HepG2 (cell line): Measurements from ENCODE around the gene MRPL37. TPM values are rescaled to one million over a fixed set of nuclear protein-coding genes. Genes with fewer than 3 reads are reported as not detected.
A peak's percentile ranks its signal among the peaks of the same experiment; 100 is the strongest.

ENCODE experiments used
- BRCA1 ChIP-seq: sonication (generic); formaldehyde crosslinking; IDR thresholded peaks from 2 replicates; pipeline ENCODE4 v1.4.0; 2020; ENCODE audit warnings: missing genetic modification reagents
- CBFB ChIP-seq: sonication (generic); formaldehyde crosslinking; IDR thresholded peaks from 2 replicates; pipeline ENCODE4 v1.4.0; 2020; ENCODE audit warnings: missing genetic modification reagents
- CEBPB ChIP-seq: IDR thresholded peaks from 2 replicates; pipeline ENCODE4 v1.6.1; 2011; ENCODE audit warnings: low read depth, low read length, improper control_type of control experiment, borderline replicate concordance
- CREM ChIP-seq, 2 experiments: sonication (generic) in 1 of 2; formaldehyde crosslinking in 1 of 2; IDR thresholded peaks; 2 replicates each; pipeline versions ENCODE4 v1.4.0 to v1.6.1; 2016 to 2020; ENCODE audit warnings: antibody characterized with exemption in 1 of 2, mild to moderate bottlenecking in 1 of 2, missing genetic modification reagents in 1 of 2
- FOXC1 ChIP-seq: sonication (generic); formaldehyde crosslinking; IDR thresholded peaks from 2 replicates; pipeline ENCODE4 v1.8.0; 2022; ENCODE audit warnings: mild to moderate bottlenecking, missing genetic modification reagents, borderline replicate concordance
- JARID2 ChIP-seq: sonication (generic); formaldehyde crosslinking; IDR thresholded peaks from 2 replicates; pipeline ENCODE4 v1.8.1; 2023; ENCODE audit warnings: missing genetic modification reagents, inconsistent platforms; ENCODE audit not compliant: insufficient replicate concordance
- KDM3A ChIP-seq: IDR thresholded peaks from 2 replicates; pipeline ENCODE4 v1.6.1; 2018; ENCODE audit warnings: low read depth, missing compliant biosample characterization
- KDM6A ChIP-seq: IDR thresholded peaks from 2 replicates; pipeline ENCODE4 v1.6.1; 2016; ENCODE audit warnings: low read depth
- MAZ ChIP-seq, 2 experiments: sonication (generic) in 1 of 2; formaldehyde crosslinking in 1 of 2; IDR thresholded peaks; 2 replicates each; pipeline versions ENCODE4 v1.5.0 to v1.6.1; 2012 to 2020; ENCODE audit warnings: low read depth in 2 of 2, mild to moderate bottlenecking in 2 of 2, borderline replicate concordance in 1 of 2, improper control_type of control experiment in 1 of 2, low read length in 1 of 2, missing genetic modification reagents in 1 of 2, moderate library complexity in 1 of 2
- MXD4 ChIP-seq: IDR thresholded peaks from 2 replicates; pipeline ENCODE4 v1.6.1; 2016; ENCODE audit warnings: mild to moderate bottlenecking, missing biosample characterization, missing genetic modification reagents
- NRL ChIP-seq: sonication (generic); formaldehyde crosslinking; IDR thresholded peaks from 2 replicates; pipeline ENCODE4 v1.5.0; 2020; ENCODE audit warnings: missing genetic modification reagents, mild to moderate bottlenecking, moderate library complexity, borderline replicate concordance
- POLR2AphosphoS5 ChIP-seq: IDR thresholded peaks from 2 replicates; pipeline ENCODE4 v1.6.1; 2012; ENCODE audit warnings: low read depth, low read length
- REPIN1 ChIP-seq: sonication (generic); formaldehyde crosslinking; IDR thresholded peaks from 2 replicates; pipeline ENCODE4 v1.8.0; 2022; ENCODE audit warnings: missing genetic modification reagents, low read depth, mild to moderate bottlenecking, borderline replicate concordance
- SIX1 ChIP-seq: sonication (generic); formaldehyde crosslinking; IDR thresholded peaks from 2 replicates; pipeline ENCODE4 v1.4.0; 2020; ENCODE audit warnings: missing genetic modification reagents, borderline replicate concordance
- SKI ChIP-seq: fragments of 450-650 bp; IDR thresholded peaks from one replicate; pipeline ENCODE4 v1.6.1; 2018; ENCODE audit warnings: mild to moderate bottlenecking; ENCODE audit not compliant: partially characterized antibody
- SPEN ChIP-seq: sonication (generic); formaldehyde crosslinking; IDR thresholded peaks from 2 replicates; pipeline ENCODE4 v1.5.1; 2020; ENCODE audit warnings: low read depth, mild to moderate bottlenecking, missing genetic modification reagents
- ZBTB34 ChIP-seq: sonication (generic); formaldehyde crosslinking; IDR thresholded peaks from 2 replicates; pipeline ENCODE4 v1.8.0; 2022; ENCODE audit warnings: mild to moderate bottlenecking, missing genetic modification reagents
- ZFYVE20 ChIP-seq: sonication (generic); formaldehyde crosslinking; IDR thresholded peaks from 2 replicates; pipeline ENCODE4 v1.8.0; 2023; ENCODE audit warnings: low read depth, mild to moderate bottlenecking, moderate library complexity, missing genetic modification reagents, borderline replicate concordance
- ZNF160 ChIP-seq: sonication (generic); formaldehyde crosslinking; IDR thresholded peaks from 2 replicates; pipeline ENCODE4 v1.8.0; 2022; ENCODE audit warnings: mild to moderate bottlenecking, inconsistent platforms, missing genetic modification reagents
- ZNF256 ChIP-seq: sonication (generic); formaldehyde crosslinking; conservative IDR thresholded peaks from 2 replicates; pipeline ENCODE4 v1.4.0; 2020; ENCODE audit warnings: missing genetic modification reagents
- ZNF263 ChIP-seq: sonication (generic); formaldehyde crosslinking; IDR thresholded peaks from 2 replicates; pipeline ENCODE4 v1.4.0; 2020; ENCODE audit warnings: missing genetic modification reagents
- ZNF761 ChIP-seq: sonication (generic); formaldehyde crosslinking; conservative IDR thresholded peaks from 2 replicates; pipeline ENCODE4 v1.4.0; 2020; ENCODE audit warnings: mild to moderate bottlenecking, missing genetic modification reagents
- ZNF773 ChIP-seq: sonication (generic); formaldehyde crosslinking; IDR thresholded peaks from 2 replicates; pipeline ENCODE4 v1.4.0; 2020; ENCODE audit warnings: missing genetic modification reagents, borderline replicate concordance
- ZNF775 ChIP-seq: sonication (generic); formaldehyde crosslinking; IDR thresholded peaks from 2 replicates; pipeline ENCODE4 v1.4.0; 2020; ENCODE audit warnings: missing genetic modification reagents, mild to moderate bottlenecking, moderate library complexity, borderline replicate concordance
- ZNF788 ChIP-seq: sonication (generic); formaldehyde crosslinking; IDR thresholded peaks from 2 replicates; pipeline ENCODE4 v1.5.0; 2020; ENCODE audit warnings: mild to moderate bottlenecking, missing genetic modification reagents, borderline replicate concordance
- ZXDC ChIP-seq: sonication (generic); formaldehyde crosslinking; IDR thresholded peaks from 2 replicates; pipeline ENCODE4 v1.5.0; 2020; ENCODE audit warnings: mild to moderate bottlenecking, missing genetic modification reagents
- polyA plus RNA-seq, 8 experiments: library from polyadenylated mRNA; depleted of rRNA in 3 of 8; stranded (reverse) in 7 of 8; unstranded in 1 of 8; fragments of >200 nt; fragmentation: Illumina TruSeq in 4 of 8; extraction: Trizol in 4 of 8; gene quantifications; 2 replicates each; pipeline versions ENCODE4 v1.2.1 to v1.2.3, GENCODE V29; 2011 to 2016; ENCODE audit warnings: low read depth in 4 of 8, missing spikeins in 1 of 8, mixed read lengths in 1 of 8; ENCODE audit not compliant: insufficient read depth in 1 of 8
- total RNA-seq, 5 experiments: library from RNA; depleted of rRNA; stranded (reverse); fragments of >200 nt; fragmentation: Illumina TruSeq; extraction: Trizol; gene quantifications; 2 replicates each; pipeline ENCODE4 v1.2.3, GENCODE V29; 2016; ENCODE audit warnings: low read depth in 1 of 5

MRPL37 gene
- total and polyA plus RNA-seq, 2 of the 13 experiments (the other 11 are each of a cell fraction or from before 2014, with no cell fraction given), result 31.7 to 127 TPM

- TF ChIP-seq ZXDC (CRISPR knock-in tag) (no peak), FOXC1 (CRISPR knock-in tag) (peak; percentile 16; the same call in 1 of the 2 replicates), ZNF256 (CRISPR knock-in tag) (no peak), CREM (IDR thresholded peaks at IDR 0.05) (peak; percentile 71; the same call in 1 of the 2 replicates), CREM (CRISPR knock-in tag; IDR thresholded peaks at IDR 0.05) (no peak), KDM3A (CRISPR knock-in tag) (0 out of 2 replicates have a peak, but pooled peaks have one; percentile 15), ZNF263 (CRISPR knock-in tag) (no peak; the same call in 1 of the 2 replicates), ZNF775 (CRISPR knock-in tag) (no peak), NRL (CRISPR knock-in tag) (peak; percentile 77; the same call in 1 of the 2 replicates), SKI (peak; percentile 5), ZNF761 (CRISPR knock-in tag) (no peak), SIX1 (no peak), ZBTB34 (CRISPR knock-in tag) (no peak), REPIN1 (peak; percentile 54; the same call in 1 of the 2 replicates), ZNF160 (CRISPR knock-in tag) (no peak), ZNF788 (peak; percentile 45), KDM6A (CRISPR knock-in tag) (no peak), SPEN (CRISPR knock-in tag) (peak; percentile 44; the same call in 1 of the 2 replicates), BRCA1 (CRISPR knock-in tag) (no peak), CEBPB (no peak), JARID2 (CRISPR knock-in tag) (no peak), POLR2AphosphoS5 (peak; percentile 84), ZFYVE20 (CRISPR knock-in tag) (no peak), ZNF773 (CRISPR knock-in tag) (0 out of 2 replicates have a peak, but pooled peaks have one; percentile 44), MXD4 (peak; percentile 30; the same call in 1 of the 2 replicates), MAZ (IDR thresholded peaks at IDR 0.05; ENCODE audit: borderline replicate concordance, low read depth, low read length) (peak; percentile 69; the same call in 1 of the 2 replicates), MAZ (CRISPR knock-in tag; IDR thresholded peaks at IDR 0.05; ENCODE audit: low read depth) (peak; percentile 38; the same call in 1 of the 2 replicates), CBFB (no peak; the same call in 1 of the 2 replicates)
Observed at GRCh38 chr1:54199765-54200518, at the start of gene MRPL37, which contains the start of gene CYB5RL (continued).
